ENCODE results near the gene CLASP1. TPM values are rescaled to one million over a fixed set of nuclear protein-coding genes. Genes with fewer than 3 reads are reported as not detected.
A peak's percentile ranks its signal among the peaks of the same experiment; 100 is the strongest.

Gene CLASP1
- total RNA-seq, 1 donor = 46.0 TPM

- H3K79me2 ChIP-seq (ENCODE audit: insufficient read depth, low read length) = peaks cover 21% of the 10 kb centered on the region
- H3K4me3 ChIP-seq (ENCODE audit: insufficient read depth, low read length) = no peak overlapping the region
- H3K4me2 ChIP-seq (ENCODE audit: insufficient read depth, low read length) = no peak overlapping the region
- TF ChIP-seq, protein P1, sequence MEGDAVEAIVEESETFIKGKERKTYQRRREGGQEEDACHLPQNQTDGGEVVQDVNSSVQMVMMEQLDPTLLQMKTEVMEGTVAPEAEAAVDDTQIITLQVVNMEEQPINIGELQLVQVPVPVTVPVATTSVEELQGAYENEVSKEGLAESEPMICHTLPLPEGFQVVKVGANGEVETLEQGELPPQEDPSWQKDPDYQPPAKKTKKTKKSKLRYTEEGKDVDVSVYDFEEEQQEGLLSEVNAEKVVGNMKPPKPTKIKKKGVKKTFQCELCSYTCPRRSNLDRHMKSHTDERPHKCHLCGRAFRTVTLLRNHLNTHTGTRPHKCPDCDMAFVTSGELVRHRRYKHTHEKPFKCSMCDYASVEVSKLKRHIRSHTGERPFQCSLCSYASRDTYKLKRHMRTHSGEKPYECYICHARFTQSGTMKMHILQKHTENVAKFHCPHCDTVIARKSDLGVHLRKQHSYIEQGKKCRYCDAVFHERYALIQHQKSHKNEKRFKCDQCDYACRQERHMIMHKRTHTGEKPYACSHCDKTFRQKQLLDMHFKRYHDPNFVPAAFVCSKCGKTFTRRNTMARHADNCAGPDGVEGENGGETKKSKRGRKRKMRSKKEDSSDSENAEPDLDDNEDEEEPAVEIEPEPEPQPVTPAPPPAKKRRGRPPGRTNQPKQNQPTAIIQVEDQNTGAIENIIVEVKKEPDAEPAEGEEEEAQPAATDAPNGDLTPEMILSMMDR (IDR thresholded peaks at IDR 0.05; ENCODE audit: extremely low read depth, low read depth, low read length) = no peak
- peak overlapping the region; percentile 80 for H3K27ac ChIP-seq (ENCODE audit: low read depth, low read length)
- peaks cover 34% of the 10 kb centered on the region for H3K4me1 ChIP-seq (ENCODE audit: insufficient read depth, low read length)
- no peaks in the 10 kb centered on the region for H3K9me3 ChIP-seq (ENCODE audit: low read depth, low read length)
- H4K20me1 ChIP-seq (ENCODE audit: insufficient read depth, low read length) = no peaks in the 10 kb centered on the region
- no peaks in the 10 kb centered on the region for H3K27me3 ChIP-seq (ENCODE audit: insufficient read depth, low read length)
- H2AFZ ChIP-seq (ENCODE audit: low read length) = no peak overlapping the region
- no peak for DNase-seq (ENCODE audit: insufficient read length, low spot score, missing footprints)
- H3K36me3 ChIP-seq (ENCODE audit: insufficient read depth, low read length) = peaks cover 13% of the 10 kb centered on the region
These were observed 175.8 kb downstream of the CLASP1 start for GRCh38 chr2:121473512-121473911.

- Histone ChIP-seq H3K9me3 (ENCODE audit: low read depth, low read length) (no peaks in the 10 kb centered on the region), H4K20me1 (ENCODE audit: insufficient read depth, low read length) (no peaks in the 10 kb centered on the region), H2AFZ (ENCODE audit: low read length) (no peak overlapping the region), H3K79me2 (ENCODE audit: insufficient read depth, low read length) (peaks cover 15% of the 10 kb centered on the region), H3K27me3 (ENCODE audit: insufficient read depth, low read length) (no peaks in the 10 kb centered on the region), H3K27ac (ENCODE audit: low read depth, low read length) (peak overlapping the region; percentile 80), H3K4me2 (ENCODE audit: insufficient read depth, low read length) (peak overlapping the region; percentile 51), H3K36me3 (ENCODE audit: insufficient read depth, low read length) (peaks cover 21% of the 10 kb centered on the region), H3K4me3 (ENCODE audit: insufficient read depth, low read length) (peak overlapping the region; percentile 14), H3K4me1 (ENCODE audit: insufficient read depth, low read length) (peaks cover 34% of the 10 kb centered on the region)
- TF ChIP-seq, protein P1 (IDR thresholded peaks at IDR 0.05; ENCODE audit: extremely low read depth, low read depth, low read length) = no peak
- DNase-seq (ENCODE audit: insufficient read length, low spot score, missing footprints) = no peak
These were observed 176.7 kb downstream of the CLASP1 start for GRCh38 chr2:121472470-121472993.

DNA sequence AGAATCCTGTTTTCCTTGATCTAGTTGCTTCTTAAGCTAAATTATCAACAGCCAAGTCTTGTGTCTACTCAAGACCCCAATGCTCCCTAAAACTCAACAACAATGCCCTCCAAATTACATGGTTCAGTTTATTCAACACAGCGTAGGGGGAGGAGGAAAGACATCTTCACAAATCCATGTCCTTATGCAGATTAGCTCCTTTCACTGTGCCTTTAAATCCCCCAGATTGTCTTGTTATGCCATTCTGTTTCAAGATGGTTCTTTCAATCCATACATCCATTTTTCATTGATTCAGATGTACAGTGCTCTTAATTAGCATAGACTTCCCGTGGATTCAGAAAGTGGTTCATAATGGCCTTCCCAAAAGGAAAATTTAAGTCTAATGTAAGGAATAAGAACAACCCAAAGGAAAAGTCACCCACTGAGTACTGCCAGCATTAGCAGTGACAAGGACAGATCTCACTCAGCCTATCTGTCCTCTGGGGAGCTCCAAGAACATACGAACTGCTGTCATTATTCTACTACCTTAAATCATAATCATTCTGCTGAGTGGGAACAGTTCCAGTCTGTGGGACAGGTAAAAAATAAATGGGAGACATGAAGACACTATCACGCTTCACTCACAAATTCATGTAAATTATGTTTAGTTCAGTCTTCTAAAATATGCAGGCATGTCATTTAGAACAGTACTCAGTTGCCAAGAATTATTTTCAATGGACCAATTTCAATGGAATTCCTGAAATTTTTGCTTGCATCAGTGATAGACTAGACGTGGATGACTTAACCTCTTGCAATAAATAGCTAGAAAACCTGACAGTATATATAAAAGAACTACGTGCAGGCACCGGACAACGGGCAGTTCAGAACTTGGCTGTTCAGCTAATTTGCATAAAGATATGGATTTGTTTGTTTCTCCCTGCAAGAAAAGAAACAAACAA, 177.5 kb downstream of the CLASP1 start:
- Histone ChIP-seq H3K9me3 (ENCODE audit: low read depth, low read length) (no peaks in the 10 kb centered on the region), H3K79me2 (ENCODE audit: insufficient read depth, low read length) (peaks cover 13% of the 10 kb centered on the region), H2AFZ (ENCODE audit: low read length) (no peak overlapping the region), H3K4me3 (ENCODE audit: insufficient read depth, low read length) (peak overlapping the region; percentile 14), H3K36me3 (ENCODE audit: insufficient read depth, low read length) (peaks cover 21% of the 10 kb centered on the region), H4K20me1 (ENCODE audit: insufficient read depth, low read length) (no peaks in the 10 kb centered on the region), H3K27me3 (ENCODE audit: insufficient read depth, low read length) (no peaks in the 10 kb centered on the region), H3K4me2 (ENCODE audit: insufficient read depth, low read length) (peak overlapping the region; percentile 51), H3K4me1 (ENCODE audit: insufficient read depth, low read length) (peaks cover 32% of the 10 kb centered on the region), H3K27ac (ENCODE audit: low read depth, low read length) (peak overlapping the region; percentile 80)
- TF ChIP-seq, protein P1 (IDR thresholded peaks at IDR 0.05; ENCODE audit: extremely low read depth, low read depth, low read length) = no peak
- DNase-seq (ENCODE audit: insufficient read length, low spot score, missing footprints) = peak; percentile 49

- Histone ChIP-seq H3K4me2 (ENCODE audit: insufficient read depth, low read length) (no peak overlapping the region), H2AFZ (ENCODE audit: low read length) (no peak overlapping the region), H3K9me3 (ENCODE audit: low read depth, low read length) (no peaks in the 10 kb centered on the region), H3K27ac (ENCODE audit: low read depth, low read length) (no peak overlapping the region), H3K4me1 (ENCODE audit: insufficient read depth, low read length) (peaks cover 23% of the 10 kb centered on the region), H3K27me3 (ENCODE audit: insufficient read depth, low read length) (no peaks in the 10 kb centered on the region), H3K36me3 (ENCODE audit: insufficient read depth, low read length) (peaks cover 21% of the 10 kb centered on the region), H3K79me2 (ENCODE audit: insufficient read depth, low read length) (peaks cover 9% of the 10 kb centered on the region), H4K20me1 (ENCODE audit: insufficient read depth, low read length) (no peaks in the 10 kb centered on the region), H3K4me3 (ENCODE audit: insufficient read depth, low read length) (no peak overlapping the region)
- DNase-seq (ENCODE audit: insufficient read length, low spot score, missing footprints) = no peak
- TF ChIP-seq, protein P1 (IDR thresholded peaks at IDR 0.05; ENCODE audit: extremely low read depth, low read depth, low read length) = no peak
These were observed 178.3 kb downstream of the CLASP1 start for GRCh38 chr2:121470917-121471316.

Measured in osteoblast (primary cell).